ES-I3 (cell line): ENCODE results near the gene TDRKH.

Experiments used
- H3K36me3 ChIP-seq: 2 replicates; pipeline ENCODE4 v1.6.1; 2013; ENCODE audit warnings: mild to moderate bottlenecking, low read length, control low read depth, moderate library complexity; ENCODE audit not compliant: insufficient read depth
- H3K4me1 ChIP-seq: 2 replicates; pipeline ENCODE4 v1.6.1; 2013; ENCODE audit warnings: mild to moderate bottlenecking, control low read depth, low read length; ENCODE audit not compliant: insufficient read depth
- H3K9ac ChIP-seq: 2 replicates; pipeline ENCODE4 v1.6.1; 2013; ENCODE audit warnings: low read depth, mild to moderate bottlenecking, low read length, moderate library complexity
- H3K9me3 ChIP-seq: 2 replicates; pipeline ENCODE4 v1.6.1; 2013; ENCODE audit warnings: mild to moderate bottlenecking, low read length, moderate library complexity; ENCODE audit not compliant: control insufficient read depth, insufficient read depth

Gene TDRKH

GRCh38 chr1:151830055-151830454, 39.8 kb upstream of the TDRKH start:
- Histone ChIP-seq H3K4me1 (peaks cover 35% of the 10 kb centered on the region), H3K9ac (no peak overlapping the region), H3K36me3 (no peaks in the 10 kb centered on the region), H3K9me3 (no peaks in the 10 kb centered on the region)

DNA sequence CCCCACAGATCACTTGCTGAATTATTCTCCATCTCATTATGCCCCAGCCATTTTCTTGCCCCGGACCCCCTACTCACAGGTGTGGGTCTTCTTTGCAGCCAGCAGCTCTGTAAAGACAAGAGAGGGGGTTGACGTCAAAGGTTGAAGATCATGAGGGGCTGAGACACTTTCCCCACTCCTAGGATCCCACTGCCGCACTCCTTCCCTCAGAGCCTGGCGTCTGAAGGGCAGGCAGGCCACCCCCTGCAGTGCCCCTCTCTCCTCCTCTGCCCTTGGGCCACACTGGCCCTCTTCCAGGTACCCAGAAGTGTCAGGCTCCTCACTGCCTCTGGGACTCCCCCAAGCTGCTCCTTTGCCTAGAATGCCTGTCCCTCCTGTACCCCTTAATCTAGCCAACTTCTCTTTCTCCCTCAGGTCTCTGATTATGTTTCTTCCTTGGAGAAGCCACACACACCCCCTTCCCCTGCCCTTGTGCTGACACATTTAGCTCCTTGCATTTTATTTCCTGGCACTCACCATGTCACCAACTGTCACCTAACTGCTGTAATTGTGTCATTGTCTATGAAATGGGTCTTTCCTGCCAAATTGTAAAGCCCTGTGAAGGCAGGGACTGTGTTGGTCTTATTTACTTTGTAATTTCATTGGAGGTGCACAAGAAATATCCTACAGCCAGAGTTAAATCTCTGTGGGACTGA, 39.2 kb upstream of the TDRKH start:
- H3K36me3 ChIP-seq, result no peaks in the 10 kb centered on the region
- H3K4me1 ChIP-seq, result peaks cover 35% of the 10 kb centered on the region
- H3K9ac ChIP-seq, result no peak overlapping the region
- no peaks in the 10 kb centered on the region for H3K9me3 ChIP-seq

DNA sequence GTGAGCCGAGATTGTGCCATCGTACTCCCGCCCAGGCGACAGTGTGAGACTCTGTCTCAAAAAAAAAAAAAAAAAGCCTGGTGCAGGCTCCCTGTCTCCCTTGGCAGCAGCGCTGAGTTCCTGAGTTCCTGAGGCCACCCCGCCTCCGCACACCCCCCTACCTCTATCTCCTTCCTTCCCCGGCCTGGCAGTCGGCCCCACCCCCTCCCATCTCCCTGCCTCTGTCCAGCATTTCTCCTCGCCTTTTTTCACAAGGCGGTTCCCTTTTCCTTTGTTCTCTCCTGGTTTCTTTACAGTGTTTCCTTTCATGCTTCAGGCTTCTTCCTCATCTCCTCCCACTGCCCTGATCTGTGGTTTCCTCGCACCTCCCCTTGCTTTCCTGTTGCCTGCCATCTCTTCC, 38.6 kb upstream of the TDRKH start:
- no peak overlapping the region for H3K9ac ChIP-seq
- H3K36me3 ChIP-seq, result no peaks in the 10 kb centered on the region
- peaks cover 35% of the 10 kb centered on the region for H3K4me1 ChIP-seq
- H3K9me3 ChIP-seq, result no peaks in the 10 kb centered on the region

- Histone ChIP-seq H3K9ac (no peak overlapping the region), H3K4me1 (peaks cover 37% of the 10 kb centered on the region), H3K9me3 (no peaks in the 10 kb centered on the region), H3K36me3 (no peaks in the 10 kb centered on the region)
Measured at GRCh38 chr1:151827853-151828252, 37.6 kb upstream of the TDRKH start.

DNA sequence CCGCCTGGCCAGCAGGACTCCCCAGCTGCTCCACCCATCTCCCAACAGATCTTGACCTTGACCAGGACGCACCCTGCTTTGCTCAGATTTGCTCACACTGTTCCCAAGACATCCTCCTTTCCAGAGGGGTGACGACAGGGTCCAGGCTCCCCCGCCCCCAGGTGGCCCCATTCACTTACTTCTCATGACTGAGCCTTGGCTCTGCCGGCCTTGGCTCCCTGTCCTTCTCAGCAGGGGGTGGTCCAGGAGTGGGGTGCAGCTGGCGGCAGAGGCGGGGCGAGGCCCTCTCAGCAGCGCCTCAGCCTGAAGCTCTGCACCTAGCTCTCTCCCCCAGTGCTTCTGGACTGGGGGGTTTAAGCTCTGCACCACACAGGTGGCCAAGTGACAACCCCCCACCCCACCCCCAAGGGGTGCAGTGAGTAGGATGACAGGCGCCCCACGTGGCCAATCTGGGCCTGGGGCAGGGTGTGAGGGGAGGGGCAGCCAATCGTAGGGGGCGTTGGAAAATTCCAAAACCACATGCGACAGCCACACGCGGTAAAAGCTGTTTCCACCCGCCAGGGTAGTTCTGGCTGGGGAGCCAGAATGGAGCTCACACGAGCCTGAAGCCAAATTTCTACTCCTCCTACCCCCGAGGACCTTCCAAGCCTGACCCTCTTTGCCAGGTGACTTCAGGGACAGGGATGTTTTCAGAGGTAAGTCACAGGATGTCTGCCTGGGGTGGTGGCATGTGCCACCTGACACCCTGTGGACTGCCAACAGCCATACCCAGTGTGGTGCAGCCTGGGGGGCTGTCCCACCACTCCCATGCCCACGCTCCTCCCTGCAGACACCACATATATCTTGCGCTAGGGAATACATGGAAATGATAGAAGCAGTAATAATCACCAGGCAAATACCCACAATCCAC, 35.7 kb upstream of the TDRKH start:
- no peaks in the 10 kb centered on the region for H3K36me3 ChIP-seq
- no peaks in the 10 kb centered on the region for H3K9me3 ChIP-seq
- H3K4me1 ChIP-seq, result peaks cover 41% of the 10 kb centered on the region
- H3K9ac ChIP-seq, result no peak overlapping the region

- H3K9me3 ChIP-seq, result no peaks in the 10 kb centered on the region
- peaks cover 36% of the 10 kb centered on the region for H3K4me1 ChIP-seq
- no peak overlapping the region for H3K9ac ChIP-seq
- H3K36me3 ChIP-seq, result no peaks in the 10 kb centered on the region
Measured at GRCh38 chr1:151825204-151825603, 34.9 kb upstream of the TDRKH start.

DNA sequence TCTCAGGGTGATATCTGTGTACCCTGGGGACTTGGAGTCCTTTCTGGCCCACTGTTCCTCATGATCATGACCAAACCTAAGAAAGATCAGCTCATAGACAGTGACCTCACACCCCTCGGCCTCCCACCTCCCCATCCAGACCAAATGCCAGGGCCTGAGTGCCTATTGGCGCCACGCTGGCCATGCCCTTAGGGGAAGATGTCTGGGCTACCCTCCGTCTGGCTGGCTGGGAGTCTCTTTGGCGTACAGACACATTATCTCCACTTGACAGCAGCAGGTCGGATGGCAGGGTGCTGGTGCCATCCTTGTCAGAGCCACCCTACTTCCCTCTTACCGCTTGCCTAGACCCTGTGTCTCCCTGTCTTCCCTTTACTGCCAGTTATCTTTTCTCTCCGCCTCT, 32.9 kb upstream of the TDRKH start:
- no peak overlapping the region for H3K9ac ChIP-seq
- no peaks in the 10 kb centered on the region for H3K36me3 ChIP-seq
- H3K4me1 ChIP-seq, result peaks cover 22% of the 10 kb centered on the region

GRCh38 chr1:151822404-151822803, 32.1 kb upstream of the TDRKH start:
- peaks cover 19% of the 10 kb centered on the region for H3K4me1 ChIP-seq
- no peaks in the 10 kb centered on the region for H3K9me3 ChIP-seq
- no peak overlapping the region for H3K9ac ChIP-seq
- no peaks in the 10 kb centered on the region for H3K36me3 ChIP-seq

More for the DNA sequence above, 32.9 kb upstream of the TDRKH start:
- no peaks in the 10 kb centered on the region for H3K9me3 ChIP-seq

DNA sequence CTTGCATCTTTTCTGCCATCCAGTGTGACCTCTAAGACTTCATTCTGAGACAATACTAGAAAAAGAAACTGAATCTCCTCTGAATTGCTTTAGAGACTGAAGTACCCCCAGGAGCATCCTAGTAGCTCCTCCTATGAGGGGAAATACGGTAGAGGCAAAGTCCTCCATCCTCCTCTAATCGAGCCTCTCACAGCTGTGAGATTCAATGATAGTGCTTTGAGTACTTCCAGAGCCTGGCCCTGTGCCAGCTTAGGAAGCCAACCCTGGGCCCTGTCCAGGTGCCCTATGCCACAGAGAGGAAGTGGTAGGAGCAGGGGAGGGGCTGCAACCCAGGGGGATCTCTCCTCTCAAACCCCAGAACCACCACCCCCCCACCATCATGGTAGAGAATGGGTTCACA, 30.6 kb upstream of the TDRKH start:
- H3K36me3 ChIP-seq, result no peaks in the 10 kb centered on the region
- H3K9ac ChIP-seq, result no peak overlapping the region
- no peaks in the 10 kb centered on the region for H3K9me3 ChIP-seq
- peaks cover 14% of the 10 kb centered on the region; the same call in 1 of the 2 replicates for H3K4me1 ChIP-seq

DNA sequence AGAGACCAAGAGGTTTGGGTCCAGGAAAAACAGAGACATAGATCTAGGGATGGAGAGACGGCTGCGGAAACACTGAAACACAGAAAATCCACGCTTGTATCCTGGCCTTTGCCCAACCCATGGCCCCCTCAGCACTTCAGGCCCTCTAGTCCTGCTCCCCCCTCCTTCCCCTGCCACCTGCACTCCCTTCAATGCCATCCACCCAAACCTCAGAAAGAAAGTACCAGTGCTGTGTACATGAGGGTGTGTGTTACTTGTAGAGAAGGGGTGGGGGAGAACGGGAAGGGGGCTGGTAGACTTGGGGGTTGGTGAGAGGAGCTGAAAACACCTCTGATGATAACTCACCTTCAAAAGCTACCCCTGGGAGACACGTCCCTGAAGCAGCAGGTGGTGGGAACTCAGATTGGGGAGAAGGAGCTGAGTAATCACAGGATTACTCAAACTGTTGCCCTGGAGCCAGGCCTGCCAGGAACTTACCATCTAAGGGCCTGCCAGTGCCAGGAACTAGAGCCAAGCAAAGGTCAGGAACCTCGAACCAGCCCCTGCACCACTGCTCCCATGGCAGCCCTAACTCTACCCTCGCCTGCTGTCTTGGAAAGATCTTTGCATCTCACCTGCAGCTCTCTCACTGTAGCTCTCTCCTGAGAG, 29.8 kb upstream of the TDRKH start:
- H3K4me1 ChIP-seq, result peaks cover 8% of the 10 kb centered on the region; the same call in 1 of the 2 replicates
- H3K9ac ChIP-seq, result no peak overlapping the region
- no peaks in the 10 kb centered on the region for H3K36me3 ChIP-seq
- H3K9me3 ChIP-seq, result no peaks in the 10 kb centered on the region

GRCh38 chr1:151819227-151819835, 29.0 kb upstream of the TDRKH start:
- H3K36me3 ChIP-seq, result no peaks in the 10 kb centered on the region
- no peak overlapping the region for H3K9ac ChIP-seq
- H3K4me1 ChIP-seq, result peaks cover 8% of the 10 kb centered on the region; the same call in 1 of the 2 replicates
- H3K9me3 ChIP-seq, result no peaks in the 10 kb centered on the region

DNA sequence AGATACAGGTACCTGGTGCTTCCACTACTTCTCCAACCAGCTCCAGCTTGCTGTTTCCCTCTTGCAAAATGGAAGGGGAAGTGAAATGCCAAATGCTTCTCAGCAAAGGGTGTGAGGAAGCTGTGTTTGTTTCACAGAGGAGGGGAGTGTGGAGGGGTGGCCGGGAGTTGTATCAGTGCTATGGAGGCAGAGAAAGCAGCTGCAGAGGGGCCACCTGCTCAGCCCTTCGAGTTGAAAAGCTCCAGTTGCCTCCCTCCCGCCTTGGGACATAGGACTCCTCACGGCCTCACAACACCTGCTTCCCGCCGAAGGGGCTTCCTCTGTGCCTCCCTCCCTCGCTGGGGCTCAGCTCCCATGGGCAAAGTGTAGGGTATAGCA, 27.0 kb upstream of the TDRKH start:
- Histone ChIP-seq H3K36me3 (no peaks in the 10 kb centered on the region), H3K9ac (no peak overlapping the region), H3K4me1 (peaks cover under 1% of the 10 kb centered on the region; the same call in 1 of the 2 replicates), H3K9me3 (no peaks in the 10 kb centered on the region)

DNA sequence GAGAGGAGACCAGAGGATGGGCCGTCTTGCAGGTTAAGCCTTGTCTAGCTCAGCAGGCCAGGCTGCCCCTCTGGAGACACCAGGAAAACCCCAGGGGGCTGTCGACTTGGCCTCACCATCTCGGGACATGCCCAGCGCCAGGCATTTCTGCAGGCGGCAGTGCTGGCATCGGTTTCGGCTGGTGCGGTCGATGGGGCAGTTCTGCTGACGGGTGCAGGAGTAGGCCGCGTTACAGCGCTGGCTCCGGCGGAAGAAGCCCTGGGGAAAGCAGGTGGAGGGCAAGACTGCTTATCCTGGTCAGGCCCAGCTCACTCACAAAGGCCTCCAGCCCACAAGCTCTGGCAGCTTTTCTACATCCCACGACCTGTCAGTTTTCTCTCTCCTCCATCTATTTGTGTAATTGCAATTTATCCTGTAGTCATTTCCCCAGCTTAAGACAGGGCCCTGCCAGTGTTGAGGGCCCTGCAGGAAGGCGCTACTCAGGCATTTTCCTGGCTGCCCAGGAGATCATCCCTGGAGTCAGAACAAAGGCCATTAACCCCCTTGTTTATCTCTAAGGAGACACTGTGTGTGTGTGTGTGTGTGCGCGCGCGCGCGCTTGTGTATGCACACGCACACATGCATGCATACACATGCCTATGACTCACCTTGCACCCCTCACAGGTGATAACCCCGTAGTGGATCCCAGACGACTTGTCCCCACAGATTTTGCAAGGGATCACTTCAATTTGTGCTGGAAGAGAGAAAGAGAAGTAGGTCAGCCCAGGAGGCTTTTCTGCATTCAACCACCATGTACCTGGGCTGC, 26.4 kb upstream of the TDRKH start:
- no peaks in the 10 kb centered on the region for H3K9me3 ChIP-seq
- H3K4me1 ChIP-seq, result no peaks in the 10 kb centered on the region
- no peak overlapping the region for H3K9ac ChIP-seq
- H3K36me3 ChIP-seq, result no peaks in the 10 kb centered on the region
